GM21515 (cell line): ENCODE measurements around the gene LDB2.

Experiments
- ATAC-seq: cut with Tn5 transposase; IDR thresholded peaks from one replicate; pipeline ENCODE4 v1.9.1; 2021; ENCODE audit not compliant: unreplicated experiment

Gene LDB2

GRCh38 chr4:16884673-16885460, 13.6 kb downstream of the LDB2 start:
- ATAC-seq: no peak

DNA sequence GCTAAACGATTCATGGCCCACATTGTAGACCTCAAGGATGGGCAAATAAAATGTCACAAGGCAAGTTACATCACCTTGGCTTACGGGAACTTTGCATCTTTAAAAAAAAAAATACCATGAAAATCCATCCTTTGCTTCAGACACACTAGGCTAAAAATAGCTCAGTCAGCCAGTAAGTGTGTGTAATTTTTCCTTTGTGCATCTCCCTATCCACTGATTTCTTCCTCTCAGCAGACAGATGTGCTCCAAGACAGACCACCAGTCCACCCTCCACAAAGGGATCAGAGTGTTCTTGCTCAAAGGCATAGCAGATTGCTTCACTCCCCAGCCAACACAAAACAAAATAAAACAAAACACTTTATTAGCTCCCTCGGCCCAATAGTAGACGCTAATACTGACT, 14.6 kb downstream of the LDB2 start:
- ATAC-seq: no peak

GRCh38 chr4:16881151-16881884, 17.1 kb downstream of the LDB2 start:
- ATAC-seq: no peak

- ATAC-seq: no peak
Measured at GRCh38 chr4:16875487-16875886, 23.0 kb downstream of the LDB2 start.

- no peak for ATAC-seq
Measured at GRCh38 chr4:16869594-16870245, 28.7 kb downstream of the LDB2 start.

DNA sequence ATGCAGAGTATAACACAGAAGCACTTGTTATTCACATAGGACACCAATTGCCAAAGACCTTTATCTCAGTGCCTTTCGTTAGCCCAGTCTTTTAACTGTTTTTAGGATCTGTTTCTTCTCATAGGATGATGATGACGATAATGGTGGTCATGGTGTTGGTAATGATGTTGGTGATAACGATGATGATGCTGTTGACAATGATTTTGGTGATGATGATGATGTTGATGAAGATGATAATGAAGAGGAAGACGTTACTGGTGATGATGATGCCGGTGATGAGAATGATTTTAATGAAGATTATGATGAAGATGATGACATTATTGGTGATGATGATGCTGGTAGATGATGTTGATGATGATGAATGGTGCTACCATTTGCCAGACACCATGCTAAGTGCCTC, 29.8 kb downstream of the LDB2 start:
- ATAC-seq: no peak

DNA sequence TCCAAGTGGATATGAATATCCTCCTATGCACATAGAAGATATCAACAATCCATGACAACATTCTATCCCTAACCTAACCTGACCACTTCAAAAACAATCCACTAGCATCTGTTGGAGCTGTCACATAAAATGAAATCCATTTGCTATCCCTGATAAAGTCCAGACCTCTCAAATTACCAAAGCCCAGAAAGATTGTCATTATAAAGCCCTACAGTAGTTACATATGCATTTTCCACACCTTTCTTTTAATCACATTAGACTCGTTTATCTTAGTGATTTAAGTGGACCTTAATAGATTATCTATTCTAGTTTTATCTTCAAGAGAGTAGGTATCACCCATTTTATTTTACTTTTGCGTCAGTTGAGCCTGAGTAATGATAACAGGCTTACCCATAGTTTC, 30.6 kb downstream of the LDB2 start:
- no peak for ATAC-seq

DNA sequence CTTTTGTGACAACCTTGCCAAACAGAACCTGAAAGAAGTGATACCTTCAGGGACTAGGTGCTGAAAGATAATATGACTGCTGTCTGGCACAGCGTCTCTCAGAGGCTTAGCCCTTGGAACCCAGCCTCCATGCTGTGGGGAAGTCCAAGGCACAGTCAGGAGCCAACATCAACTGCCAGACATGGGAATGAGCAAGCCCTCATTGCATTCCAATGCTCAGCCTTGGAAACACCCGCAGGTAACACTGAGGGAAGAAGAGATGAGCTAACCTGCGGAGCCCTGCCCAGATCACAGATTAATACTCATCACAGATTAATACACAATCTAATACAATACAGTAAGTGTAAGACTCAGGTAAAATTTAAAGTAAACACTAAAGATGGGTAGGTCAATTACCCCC, 31.5 kb downstream of the LDB2 start:
- ATAC-seq: no peak

DNA sequence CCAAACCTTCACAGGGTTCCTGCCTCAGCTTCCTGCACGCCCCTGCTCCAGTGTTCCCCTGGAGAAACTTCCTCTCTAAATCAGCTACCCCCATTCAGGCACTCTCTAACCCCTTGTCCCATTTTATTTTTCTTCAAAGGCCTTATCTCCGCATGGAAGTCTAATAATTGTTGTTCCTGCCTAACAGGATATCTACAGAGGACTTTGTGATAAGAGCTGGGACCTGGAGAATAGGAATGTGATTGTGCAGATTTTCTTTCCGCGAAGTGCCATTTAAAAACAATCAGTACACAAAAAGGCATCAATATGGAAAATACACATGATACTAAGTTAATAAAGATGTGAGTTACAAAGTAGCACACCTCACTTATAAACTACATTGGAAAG, 32.6 kb downstream of the LDB2 start:
- ATAC-seq: no peak

GRCh38 chr4:16865209-16865896, 33.1 kb downstream of the LDB2 start:
- no peak for ATAC-seq

- ATAC-seq: no peak
Measured at GRCh38 chr4:16864199-16864598, 34.2 kb downstream of the LDB2 start.

- ATAC-seq: no peak
Measured at GRCh38 chr4:16862697-16863096, 35.7 kb downstream of the LDB2 start.

DNA sequence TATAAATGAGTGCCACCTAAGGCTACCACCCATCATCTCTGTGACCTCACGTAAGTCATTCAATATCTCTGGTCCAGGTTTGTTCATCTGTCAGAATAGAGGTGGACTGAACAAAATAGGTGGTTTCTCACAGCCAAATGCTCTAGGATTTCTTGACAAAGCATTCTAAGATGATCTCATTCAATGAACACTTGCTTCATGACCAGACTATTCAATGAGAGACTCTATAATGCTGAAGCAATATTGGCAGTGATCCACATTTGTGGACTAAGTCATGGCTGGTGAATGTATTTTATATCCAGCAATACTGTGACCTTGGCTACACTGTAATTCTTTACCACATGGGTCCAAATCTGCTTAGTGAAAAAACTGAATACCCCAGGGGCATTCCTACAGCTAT, 37.9 kb downstream of the LDB2 start:
- ATAC-seq: no peak

DNA sequence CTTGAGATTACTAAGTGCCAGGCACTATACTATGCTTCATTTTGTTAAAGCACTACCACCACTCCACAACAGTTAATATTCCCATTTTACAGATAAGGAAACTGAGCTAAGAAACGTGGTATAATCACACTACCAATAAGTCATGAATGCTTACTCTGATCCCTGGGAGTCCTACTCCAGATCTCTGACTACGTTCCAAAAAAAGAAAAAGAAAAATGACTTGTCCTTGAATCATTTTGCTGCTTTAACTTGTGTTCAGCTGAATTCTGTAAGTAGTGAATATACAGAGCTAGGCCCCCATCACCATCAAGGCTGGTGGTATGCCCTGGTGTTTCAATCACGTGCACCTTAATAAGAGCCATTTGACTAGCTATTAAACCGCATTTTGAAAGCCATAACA, 39.4 kb downstream of the LDB2 start:
- ATAC-seq: no peak

GRCh38 chr4:16858275-16858752, 40.1 kb downstream of the LDB2 start:
- ATAC-seq: no peak

DNA sequence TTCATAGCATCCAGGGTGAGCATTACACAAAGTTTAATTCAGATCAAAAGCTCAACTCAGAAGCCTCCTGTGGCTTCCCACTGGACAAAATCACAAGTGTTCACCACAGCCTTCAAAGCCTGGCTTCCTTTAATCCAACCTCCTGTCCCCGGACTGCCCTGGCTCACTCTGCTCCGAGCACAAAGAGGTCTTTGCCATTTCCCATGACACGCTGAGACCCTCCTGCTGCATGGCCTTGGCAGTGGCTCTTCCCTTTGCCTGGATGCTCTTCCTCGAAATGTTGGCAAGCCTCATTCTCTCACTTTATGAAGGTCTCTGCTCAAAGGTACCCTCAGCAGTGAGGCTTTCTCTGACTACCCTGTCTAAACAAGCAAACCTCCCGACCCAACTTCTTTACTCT, 41.0 kb downstream of the LDB2 start:
- no peak for ATAC-seq

DNA sequence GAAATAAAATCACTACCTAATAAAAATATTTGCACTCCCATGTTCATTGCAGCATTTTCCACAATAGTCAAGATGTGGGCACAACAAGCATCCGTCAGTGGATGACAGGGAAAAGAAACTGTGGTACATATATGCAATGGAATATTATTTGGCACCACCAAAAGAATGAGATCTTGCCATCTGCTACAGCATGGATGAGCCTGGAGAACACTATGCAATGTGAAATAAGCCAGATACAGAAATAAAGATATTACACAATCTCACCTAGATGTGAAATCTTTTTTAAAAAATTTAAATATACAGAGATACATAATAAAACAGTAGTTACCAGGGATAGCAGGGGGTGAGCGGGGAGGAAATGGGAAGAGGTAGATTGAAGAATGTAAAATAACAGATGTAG, 44.8 kb downstream of the LDB2 start:
- ATAC-seq: no peak

DNA sequence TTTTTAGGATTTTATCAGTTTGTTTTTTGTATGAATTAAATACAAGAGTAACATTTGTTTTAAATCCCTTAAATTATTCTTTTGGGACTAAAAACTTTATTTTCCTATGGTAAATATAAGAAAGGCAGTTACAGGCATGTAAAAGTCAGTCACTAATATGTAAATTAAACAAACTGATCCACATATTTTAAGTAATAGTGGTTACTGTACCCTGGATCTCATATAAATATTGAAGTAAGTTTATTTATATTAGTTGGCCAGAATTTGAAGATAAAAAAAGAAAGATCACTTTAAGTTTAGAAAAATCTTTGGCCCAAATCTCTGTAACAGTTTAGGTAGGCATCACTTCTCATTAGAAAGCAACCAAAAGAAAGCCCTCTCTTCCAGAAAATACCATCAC, 45.8 kb downstream of the LDB2 start:
- no peak for ATAC-seq

DNA sequence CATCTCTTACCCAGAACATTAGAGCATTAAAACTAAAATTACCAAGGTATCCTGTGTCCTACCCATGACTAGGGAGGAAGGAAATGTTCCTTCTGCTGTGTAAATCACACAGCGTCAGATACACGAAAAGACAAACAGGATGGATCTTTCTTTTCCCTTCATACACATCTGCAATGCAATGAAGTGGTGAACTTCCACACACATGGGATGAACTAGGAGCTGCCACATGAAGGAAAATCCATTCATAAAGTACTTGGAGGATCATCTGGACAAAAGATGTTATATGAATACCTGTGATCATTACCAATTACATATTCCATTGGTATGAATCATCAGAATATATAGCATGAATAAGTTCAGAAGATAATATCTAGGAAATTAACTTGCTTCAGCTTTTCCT, 46.2 kb downstream of the LDB2 start:
- no peak for ATAC-seq

DNA sequence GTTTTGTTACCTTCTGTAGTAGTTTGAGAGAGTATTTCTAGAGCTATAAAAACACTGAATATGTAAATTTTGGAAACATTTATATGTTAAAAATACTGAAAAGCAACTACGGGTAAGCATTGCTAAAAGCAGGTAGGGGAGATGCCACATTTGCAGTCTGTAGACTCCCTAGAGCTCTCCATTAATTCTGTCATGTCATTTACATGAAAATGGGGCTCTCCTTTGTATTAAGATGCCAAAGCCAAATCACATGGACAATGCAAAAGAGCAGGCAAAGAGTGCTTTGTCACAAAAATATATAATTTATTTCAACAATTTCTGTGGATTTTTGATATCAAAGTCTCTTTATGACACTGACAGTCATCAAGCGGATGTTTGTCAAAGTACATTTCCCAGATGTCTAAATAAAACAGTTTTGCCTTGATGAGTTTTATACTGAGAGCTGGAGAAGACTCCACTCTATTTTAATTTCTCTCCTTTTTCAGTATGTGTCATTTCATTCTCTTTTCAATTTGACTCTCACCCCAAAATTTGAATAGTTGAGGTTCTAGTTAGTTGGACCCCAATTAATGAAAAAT, 51.8 kb downstream of the LDB2 start:
- ATAC-seq: no peak
